HG03469 (cell line): ENCODE data around the gene RBM45.
"Not testable (repeated sequence)": the region's sequence is repeated elsewhere in the genome, so short reads cannot be mapped to it uniquely, and the experiment has no call there.

Experiments used
- ATAC-seq: cut with Tn5 transposase; IDR thresholded peaks from one replicate; pipeline ENCODE4 v1.9.1; 2021; ENCODE audit warnings: mild to moderate bottlenecking, moderate library complexity, moderate number of reproducible peaks; ENCODE audit not compliant: unreplicated experiment

Gene RBM45

DNA sequence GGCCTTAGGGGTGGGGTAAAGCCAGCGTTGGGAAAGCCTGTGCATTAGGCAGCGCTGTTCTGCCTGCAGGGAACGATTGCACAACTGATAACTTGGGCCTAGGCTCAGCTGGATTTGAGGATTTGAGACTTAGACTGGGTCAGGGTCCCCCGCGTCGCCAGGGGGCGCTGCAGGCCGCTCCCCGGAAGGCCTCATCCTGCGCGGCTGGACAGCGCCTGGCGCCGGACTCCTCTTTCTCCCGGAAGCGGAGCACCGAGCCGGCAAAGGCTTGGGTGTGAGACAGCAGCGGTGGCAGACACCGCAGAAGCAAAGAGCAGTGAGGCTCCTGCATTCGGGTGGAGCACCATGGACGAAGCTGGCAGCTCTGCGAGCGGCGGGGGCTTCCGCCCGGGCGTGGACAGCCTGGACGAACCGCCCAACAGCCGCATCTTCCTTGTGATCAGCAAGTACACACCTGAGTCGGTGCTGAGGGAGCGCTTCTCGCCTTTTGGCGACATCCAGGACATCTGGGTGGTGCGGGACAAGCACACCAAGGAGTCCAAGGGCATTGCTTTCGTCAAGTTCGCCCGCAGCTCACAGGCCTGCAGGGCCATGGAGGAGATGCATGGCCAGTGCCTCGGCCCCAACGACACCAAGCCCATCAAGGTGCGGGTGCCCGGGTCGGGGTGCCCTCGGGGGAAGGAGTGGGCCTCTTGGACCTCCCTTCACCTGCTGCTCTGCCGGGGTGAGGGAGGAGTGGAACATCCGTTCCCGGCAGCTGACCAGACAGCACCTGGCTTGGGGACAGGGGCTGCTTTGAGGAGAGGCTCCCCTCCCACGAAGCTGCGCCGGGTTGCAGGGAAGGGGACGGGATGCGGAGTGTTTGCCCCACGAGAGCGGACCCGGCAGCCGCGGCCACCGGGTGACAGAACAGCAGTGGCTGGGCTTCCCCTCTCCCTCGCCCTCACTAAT, at the start of gene RBM45:
RBM45 (plus strand) TSS at position 236 of the 951 bp plus-strand sequence; CDS start at position 346, 110 bp downstream.
- ATAC-seq: peak; percentile 90

DNA sequence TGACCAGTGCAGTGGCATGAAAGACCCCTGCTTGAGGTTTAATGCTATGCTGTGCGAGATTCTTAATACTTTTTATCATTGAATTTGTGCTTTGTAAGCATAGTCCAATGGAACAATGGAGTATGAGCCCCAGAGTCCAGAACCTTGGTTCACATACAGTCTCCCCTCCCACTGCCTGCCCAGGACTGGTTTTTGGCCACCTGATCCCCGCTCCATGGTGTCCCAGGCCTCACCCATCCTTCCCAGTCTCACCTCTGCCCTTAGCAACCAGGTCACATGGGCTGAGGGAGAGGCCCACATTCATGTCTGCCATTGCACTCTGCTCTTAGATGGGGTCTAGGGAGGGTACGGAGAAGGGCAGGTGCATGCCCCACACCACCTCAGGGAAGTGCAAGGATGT, 45.9 kb upstream of the RBM45 start:
- ATAC-seq: no peak

GRCh38 chr2:178066890-178067669, 45.2 kb upstream of the RBM45 start:
- no peak for ATAC-seq

DNA sequence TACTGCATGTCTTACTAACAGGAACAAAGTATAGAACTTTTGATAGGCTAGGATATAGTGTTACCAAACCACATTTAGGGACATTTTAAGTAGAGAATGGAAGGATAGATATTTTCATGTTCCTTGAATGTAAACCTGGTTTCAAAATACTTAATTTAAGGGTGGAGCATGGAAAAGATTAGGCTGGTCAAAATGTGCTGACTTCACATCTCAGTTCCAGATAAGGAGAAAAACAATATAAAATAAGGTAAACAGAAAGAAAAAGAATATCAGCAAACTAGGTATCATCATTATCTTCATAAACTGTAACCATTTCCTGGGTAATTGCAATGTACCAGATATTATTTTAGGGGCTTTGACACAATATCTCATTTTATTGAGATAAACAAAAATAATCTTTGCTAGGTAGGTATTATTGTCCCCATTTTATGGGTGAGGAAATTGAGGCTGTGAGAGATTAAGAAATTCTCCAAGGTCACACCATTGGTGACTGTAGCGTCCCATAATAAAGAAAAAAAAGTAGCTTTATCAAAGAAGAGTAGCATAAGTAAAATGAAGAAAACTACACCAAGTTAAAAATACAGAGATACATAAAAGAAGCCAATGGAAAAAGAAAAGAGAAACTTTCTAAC, 43.3 kb upstream of the RBM45 start:
- ATAC-seq: no peak

DNA sequence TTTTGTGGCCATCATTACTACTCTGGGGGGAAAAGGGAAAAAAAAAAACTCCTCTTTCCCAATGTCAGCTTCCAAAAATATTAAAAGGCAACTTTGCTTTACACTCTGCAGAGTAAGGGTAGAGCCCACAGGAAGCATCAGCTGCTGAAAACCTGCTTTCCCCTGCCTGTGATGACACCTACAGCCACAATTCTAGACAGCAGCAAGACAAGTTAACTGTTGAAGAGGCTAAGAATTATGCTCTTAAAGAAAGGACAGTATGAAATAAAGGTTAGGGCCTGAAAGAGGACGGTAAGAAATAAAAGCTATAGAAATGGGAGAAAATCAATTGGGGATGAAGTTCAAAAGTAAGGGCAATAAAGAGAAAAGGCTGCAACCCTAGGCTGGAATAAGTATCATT, 42.7 kb upstream of the RBM45 start:
- no peak for ATAC-seq

DNA sequence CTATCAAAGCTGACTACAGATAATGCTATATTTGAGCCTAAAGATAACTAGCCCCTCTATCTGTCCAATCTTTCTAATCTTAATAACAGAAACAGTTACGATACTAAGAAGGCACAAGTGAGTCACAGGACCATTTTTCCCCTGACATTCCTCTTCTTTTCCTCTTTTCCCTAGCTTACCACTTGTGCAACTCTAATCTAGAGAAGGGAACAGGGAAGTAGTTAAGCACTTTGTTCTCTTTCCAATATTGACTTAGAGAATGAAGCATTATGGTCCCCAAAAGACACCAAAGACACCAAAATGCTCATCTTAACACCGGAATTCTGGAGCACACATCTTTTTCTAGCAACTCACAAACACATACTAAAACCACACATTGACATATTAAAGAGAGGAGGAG, 41.4 kb upstream of the RBM45 start:
- no peak for ATAC-seq

DNA sequence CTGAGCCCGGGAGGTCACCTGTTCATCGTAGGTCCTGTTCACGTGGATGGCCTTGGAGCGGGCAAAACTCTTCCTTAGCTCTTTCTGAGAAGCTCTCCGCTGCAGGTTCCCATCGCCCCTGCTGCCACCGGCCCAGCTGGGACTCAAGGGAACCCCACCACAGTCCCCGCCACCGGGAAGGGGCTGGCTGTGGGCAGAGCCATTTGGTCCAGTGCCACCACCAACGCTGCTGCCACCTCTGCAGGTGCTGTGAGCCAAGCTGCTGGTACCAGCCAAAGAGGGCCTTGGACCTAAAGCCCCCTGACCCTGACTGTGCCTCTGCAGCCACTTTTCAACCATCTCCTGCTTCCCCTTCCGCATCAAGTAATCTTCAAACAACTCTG, 40.2 kb upstream of the RBM45 start:
- no peak for ATAC-seq

GRCh38 chr2:178072383-178073301, 39.6 kb upstream of the RBM45 start, which contains the start of gene PDE11A:
PDE11A (minus strand) TSS chr2:178072777; CDS start chr2:178072437, 340 bp downstream.
- no peak for ATAC-seq

GRCh38 chr2:178074123-178075005, 37.9 kb upstream of the RBM45 start:
- no peak for ATAC-seq

DNA sequence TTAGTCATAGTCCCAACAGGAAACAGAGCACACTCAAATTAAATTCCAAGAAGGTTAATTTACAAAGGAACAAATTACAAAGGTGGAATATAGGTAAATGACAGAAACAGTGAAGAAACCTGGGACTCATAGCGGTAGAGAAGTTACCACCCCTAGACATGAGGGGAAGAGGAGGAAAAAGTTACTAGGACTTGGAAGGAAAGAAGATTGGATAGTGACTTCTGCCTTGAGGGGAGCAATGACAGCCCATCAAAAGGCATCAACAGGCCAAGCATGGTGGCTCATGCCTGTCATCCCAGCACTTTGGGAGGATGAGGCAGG, 37.3 kb upstream of the RBM45 start:
- ATAC-seq: no peak

DNA sequence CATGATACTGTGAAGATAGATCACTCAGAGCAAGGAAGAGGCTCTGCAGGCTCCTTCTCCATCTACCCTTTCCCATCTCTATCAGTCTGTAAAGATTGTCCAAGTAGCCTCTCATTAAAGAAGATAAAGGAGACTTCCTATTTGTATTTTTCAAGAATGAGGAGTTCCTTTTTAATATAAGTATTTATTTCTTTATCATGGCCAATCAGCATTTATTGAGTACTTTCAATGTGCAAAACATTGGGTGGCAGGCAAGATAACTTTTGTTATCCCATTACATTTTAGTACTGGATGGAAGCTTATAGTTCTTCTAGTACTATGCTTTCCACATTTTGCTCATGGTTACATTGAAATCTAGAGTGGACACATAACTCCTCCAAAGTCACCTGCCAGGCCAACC, 36.1 kb upstream of the RBM45 start:
- ATAC-seq: no peak

- not testable (repeated sequence) for ATAC-seq
Observed at GRCh38 chr2:178079279-178079678, 33.0 kb upstream of the RBM45 start.

DNA sequence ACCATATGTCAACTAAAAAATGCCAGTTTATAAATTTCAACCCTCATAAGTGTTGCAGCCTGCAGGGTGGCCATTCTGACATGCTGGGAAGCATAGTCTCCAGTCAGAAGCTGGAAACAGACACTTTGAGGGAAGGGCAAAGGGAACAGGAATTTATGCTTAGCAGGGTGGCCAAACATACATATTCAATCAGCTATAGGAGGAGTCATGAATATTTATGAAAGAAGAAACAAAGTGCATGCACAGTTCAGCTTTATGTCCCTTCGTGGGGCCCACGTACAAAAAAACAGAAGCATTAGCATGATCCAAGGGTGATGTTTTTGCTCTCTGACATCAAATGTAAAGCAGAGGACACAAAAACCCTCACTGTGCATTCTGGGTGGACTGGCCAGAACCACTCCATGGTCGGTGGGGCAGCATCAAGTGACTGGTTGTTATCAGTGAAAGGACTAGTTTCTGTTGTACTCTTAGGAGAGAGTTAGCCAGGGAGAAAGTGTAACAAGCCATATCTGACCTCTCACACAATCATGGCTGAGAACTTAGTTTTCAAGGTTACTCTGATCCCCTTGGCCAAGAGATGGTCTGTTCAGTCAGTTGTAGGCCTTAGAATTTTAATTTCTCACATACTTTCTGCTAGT, 29.7 kb upstream of the RBM45 start:
- ATAC-seq: no peak

DNA sequence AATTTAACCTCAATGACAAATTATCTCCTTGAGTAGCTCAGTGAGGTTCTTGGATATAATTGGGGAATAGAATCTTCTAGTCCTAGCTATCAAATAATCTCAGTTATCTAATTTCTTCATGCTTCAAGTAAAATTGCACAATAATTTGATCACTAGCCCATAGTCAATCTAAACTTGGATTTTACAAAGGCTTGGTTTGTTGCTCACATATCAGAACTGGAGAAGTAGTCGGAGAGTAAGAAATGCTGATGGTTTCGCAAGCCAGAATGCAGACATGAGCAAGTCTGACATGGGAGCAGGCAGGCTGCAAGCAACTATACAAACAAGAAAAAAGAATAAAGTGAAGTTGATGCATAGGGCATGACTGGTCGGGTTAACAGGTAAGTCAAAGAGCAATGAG, 28.0 kb upstream of the RBM45 start:
- no peak for ATAC-seq

DNA sequence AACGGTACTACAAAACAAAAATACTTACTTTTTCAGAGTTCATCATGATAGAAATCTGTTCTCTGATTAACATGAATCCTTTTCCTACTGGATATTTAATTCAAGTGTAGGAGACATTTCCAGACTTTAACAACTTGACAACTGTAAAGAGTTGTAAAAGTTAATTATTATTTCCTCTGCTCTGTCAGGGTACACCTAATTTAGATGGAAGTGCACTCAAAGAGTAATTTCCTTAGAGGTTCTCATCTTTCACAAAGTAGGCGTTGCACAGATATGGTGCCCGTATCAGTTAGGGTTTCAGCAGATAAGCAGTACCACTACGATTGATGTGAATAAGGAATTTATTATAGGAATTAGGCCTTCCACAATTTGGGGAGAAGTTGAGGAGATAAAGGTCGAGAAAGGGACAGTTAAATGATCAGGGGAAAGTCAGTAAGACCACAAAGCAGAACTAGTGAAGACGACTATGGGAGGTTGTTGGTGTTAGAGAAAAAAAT, 23.4 kb upstream of the RBM45 start:
- no peak for ATAC-seq

- ATAC-seq: no peak
Observed at GRCh38 chr2:178093471-178093870, 18.8 kb upstream of the RBM45 start.

DNA sequence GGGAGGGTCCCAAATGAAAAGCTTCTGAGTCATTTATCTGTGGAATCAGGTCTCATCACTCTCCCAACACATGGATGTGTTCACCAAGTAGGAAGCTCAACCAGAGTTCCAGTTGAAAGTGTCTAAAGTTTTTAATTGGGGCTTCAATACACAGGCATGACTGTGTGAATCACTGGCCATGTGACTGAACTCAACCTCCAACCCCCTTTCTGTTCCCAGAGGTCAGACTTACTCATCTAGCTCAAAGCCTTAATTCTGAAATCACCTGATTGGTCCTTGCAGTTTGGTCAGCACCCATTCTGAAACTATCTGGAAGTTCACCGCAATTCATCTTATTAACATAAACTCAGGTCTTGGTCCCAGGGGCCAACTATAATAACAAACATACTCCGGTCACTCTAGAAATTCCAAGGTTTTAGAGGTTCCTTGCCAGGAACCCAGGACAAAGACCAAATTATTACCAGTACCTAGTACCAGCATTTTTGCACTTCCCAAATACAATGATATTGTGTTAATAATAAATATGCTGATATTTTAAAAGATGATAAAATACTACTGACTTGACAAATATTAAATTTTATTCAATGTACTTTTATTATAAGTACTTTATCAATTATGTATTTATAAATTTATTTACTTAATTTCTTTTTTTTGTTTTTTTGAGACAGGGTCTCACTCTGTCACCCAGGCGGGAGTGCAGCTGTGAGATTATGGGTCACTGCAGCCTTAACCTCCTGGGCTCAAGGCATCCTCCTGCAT, 10.7 kb upstream of the RBM45 start:
- ATAC-seq: no peak

GRCh38 chr2:178105566-178105965, 6.7 kb upstream of the RBM45 start:
- no peak for ATAC-seq
